HepG2 (cell line): ENCODE measurements around the gene ZNF22. TPM values are rescaled to one million over a fixed set of nuclear protein-coding genes. Genes with fewer than 3 reads are reported as not detected.

ENCODE experiments used
- ATAC-seq: fragments of 200-7000 bp; cut with Tn5 transposase; 3 replicates; pipeline ENCODE4 v1.9.1; 2020; ENCODE audit warnings: mild to moderate bottlenecking, moderate library complexity
- BruUV-seq: library from RNA; stranded (reverse); fragments of 400-500 nt; replicated peaks from 2 replicates; lab custom pipeline; 2021; lab: Mats Ljungman, UMichigan
- CTCF ChIA-PET: fragments of 300-600 bp; formaldehyde crosslinking; extraction: SDS; loops from one replicate; lab custom pipeline; 2021; ENCODE audit warnings: low total read pairs, inconsistent platforms, low intra/inter-chr PET ratio; lab: Yijun Ruan, JAX
- POLR2A ChIA-PET: fragments of 350-600 bp; sonication (Branson Sonifier 250); formaldehyde crosslinking; loops from one replicate; lab custom pipeline; 2020; ENCODE audit warnings: antibody characterized with exemption, inconsistent platforms; lab: Yijun Ruan, JAX
- DNase-seq: peaks from one replicate; pipeline ENCODE4 v3.0.0-alpha.2; 2015; ENCODE audit warnings: low spot score
- FAIRE-seq: peaks from 3 replicates; lab custom pipeline; 2011; peaks lifted over from hg19 to GRCh38; lab: Jason Lieb, UNC
- H2AFZ ChIP-seq: one replicate; pipeline ENCODE4 v1.6.1; 2011; ENCODE audit warnings: low read length, inconsistent platforms
- H3K27ac ChIP-seq: fragments of 300-600 bp; 3 replicates; pipeline ENCODE4 v1.8.0; 2011; ENCODE audit warnings: mixed run types, mild to moderate bottlenecking, mixed read lengths, low read length, inconsistent platforms; ENCODE audit not compliant: insufficient read depth; ENCODE audit errors: extremely low read length
- H3K27me3 ChIP-seq, 2 experiments: fragments of 200-600 bp in 1 of 2; 2 replicates in 1 of 2; 3 replicates in 1 of 2; pipeline versions ENCODE4 v1.6.0 to v1.8.0; 2011; ENCODE audit warnings: low read length in 2 of 2, mild to moderate bottlenecking in 2 of 2, moderate library complexity in 2 of 2, inconsistent platforms in 1 of 2; ENCODE audit not compliant: insufficient read depth in 2 of 2, control insufficient read depth in 1 of 2
- H3K36me3 ChIP-seq, 2 experiments: fragments of 200-600 bp in 1 of 2; replicated peaks in 1 of 2; 2 replicates in 1 of 2; 3 replicates in 1 of 2; pipeline versions ENCODE4 v1.5.1 to v1.8.0; 2011; ENCODE audit warnings: low read length in 2 of 2, inconsistent platforms in 1 of 2; ENCODE audit not compliant: insufficient read depth in 2 of 2, control insufficient read depth in 1 of 2
- H3K4me1 ChIP-seq: 2 replicates; pipeline ENCODE4 v1.5.1; 2012; ENCODE audit warnings: low read length, inconsistent platforms; ENCODE audit not compliant: insufficient read depth
- H3K4me2 ChIP-seq: 2 replicates; pipeline ENCODE4 v1.6.0; 2011; ENCODE audit warnings: low read depth, low read length, inconsistent platforms
- H3K4me3 ChIP-seq, 3 experiments: fragments of 200-600 bp in 1 of 3; sonication (generic), shearing (Covaris generic) in 1 of 3; replicated peaks in 1 of 3; 2 replicates each; pipeline ENCODE4 v1.5.1; 2011 to 2016; ENCODE audit warnings: low read length in 3 of 3, inconsistent platforms in 2 of 3, low read depth in 2 of 3, mild to moderate bottlenecking in 2 of 3, control low read depth in 1 of 3, mixed read lengths in 1 of 3; ENCODE audit not compliant: insufficient read depth in 1 of 3
- H3K79me2 ChIP-seq: one replicate; pipeline ENCODE4 v1.6.1; 2011; ENCODE audit warnings: low read length, inconsistent platforms; ENCODE audit not compliant: insufficient read depth
- H3K9ac ChIP-seq: 2 replicates; pipeline ENCODE4 v1.6.0; 2011; ENCODE audit warnings: mild to moderate bottlenecking, low read depth, low read length, inconsistent platforms; ENCODE audit not compliant: insufficient read depth
- H3K9me3 ChIP-seq: 2 replicates; pipeline ENCODE4 v1.5.1; 2012; ENCODE audit warnings: mild to moderate bottlenecking, low read length
- H4K20me1 ChIP-seq: 2 replicates; pipeline ENCODE4 v1.6.0; 2011; ENCODE audit warnings: inconsistent platforms, mild to moderate bottlenecking, low read length, moderate library complexity; ENCODE audit not compliant: insufficient read depth
- ARID4A ChIP-seq: sonication (generic); formaldehyde crosslinking; IDR thresholded peaks from 2 replicates; pipeline ENCODE4 v1.5.0; 2020; ENCODE audit warnings: mild to moderate bottlenecking, missing genetic modification reagents, borderline replicate concordance
- ATF5 ChIP-seq: sonication (generic); formaldehyde crosslinking; IDR thresholded peaks from 2 replicates; pipeline ENCODE4 v1.4.0; 2020; ENCODE audit warnings: mild to moderate bottlenecking, low read depth, missing genetic modification reagents
- FOXA3 ChIP-seq: IDR thresholded peaks from 2 replicates; pipeline ENCODE4 v1.6.1; 2016; ENCODE audit warnings: missing genetic modification reagents, missing compliant biosample characterization
- GABPB1 ChIP-seq: IDR thresholded peaks from 2 replicates; pipeline ENCODE4 v1.6.1; 2016; ENCODE audit warnings: mild to moderate bottlenecking, missing genetic modification reagents, moderate library complexity, missing compliant biosample characterization
- NKX3-1 ChIP-seq: sonication (generic); formaldehyde crosslinking; IDR thresholded peaks from 2 replicates; pipeline ENCODE4 v1.5.0; 2020; ENCODE audit warnings: missing genetic modification reagents
- PBX3 ChIP-seq: sonication (generic); formaldehyde crosslinking; IDR thresholded peaks from 2 replicates; pipeline ENCODE4 v1.8.1; 2023; ENCODE audit warnings: missing genetic modification reagents, inconsistent platforms, borderline replicate concordance
- PHF8 ChIP-seq: sonication (generic); formaldehyde crosslinking; IDR thresholded peaks from 2 replicates; pipeline ENCODE4 v1.5.0; 2020; ENCODE audit warnings: missing genetic modification reagents
- POLR2AphosphoS2 ChIP-seq: IDR thresholded peaks from 2 replicates; pipeline ENCODE4 v1.6.1; 2011; ENCODE audit warnings: low read depth, low read length, improper control_type of control experiment
- RBM22 ChIP-seq: fragments of 200-400 bp; formaldehyde crosslinking; optimal IDR thresholded peaks from 2 replicates; pipeline ENCODE3; 2017; ENCODE audit warnings: mild to moderate bottlenecking, low read length, moderate library complexity
- SKIL ChIP-seq: sonication (generic); formaldehyde crosslinking; IDR thresholded peaks from 2 replicates; pipeline ENCODE4 v1.8.0; 2022; ENCODE audit warnings: missing genetic modification reagents, mild to moderate bottlenecking, moderate library complexity, borderline replicate concordance
- SRSF4 ChIP-seq: fragments of 200-400 bp; formaldehyde crosslinking; IDR thresholded peaks from one replicate; pipeline ENCODE4 v1.6.1; 2018; ENCODE audit warnings: mild to moderate bottlenecking, low read depth, low read length, moderate library complexity; ENCODE audit not compliant: poor library complexity, severe bottlenecking
- TRIM24 ChIP-seq: sonication (generic); formaldehyde crosslinking; IDR thresholded peaks from 2 replicates; pipeline ENCODE4 v1.8.0; 2022; ENCODE audit warnings: mild to moderate bottlenecking, missing genetic modification reagents
- ZFY ChIP-seq: sonication (generic); formaldehyde crosslinking; IDR thresholded peaks from 2 replicates; pipeline ENCODE4 v1.4.0; 2020; ENCODE audit warnings: missing genetic modification reagents
- ZNF12 ChIP-seq: sonication (generic); formaldehyde crosslinking; IDR thresholded peaks from 2 replicates; pipeline ENCODE4 v1.5.0; 2020; ENCODE audit warnings: missing genetic modification reagents
- ZNF160 ChIP-seq: sonication (generic); formaldehyde crosslinking; IDR thresholded peaks from 2 replicates; pipeline ENCODE4 v1.8.0; 2022; ENCODE audit warnings: mild to moderate bottlenecking, inconsistent platforms, missing genetic modification reagents
- ZNF30 ChIP-seq: sonication (generic); formaldehyde crosslinking; IDR thresholded peaks from 2 replicates; pipeline ENCODE4 v1.5.0; 2020; ENCODE audit warnings: mild to moderate bottlenecking, missing genetic modification reagents
- ZNF441 ChIP-seq: sonication (generic); formaldehyde crosslinking; IDR thresholded peaks from 2 replicates; pipeline ENCODE4 v1.7.0; 2021; ENCODE audit warnings: missing genetic modification reagents, borderline replicate concordance
- ZNF652 ChIP-seq: IDR thresholded peaks from 2 replicates; pipeline ENCODE4 v1.6.1; 2016; ENCODE audit warnings: low read depth, borderline replicate concordance
- WGBS: methylation state at CpG from one replicate; pipeline ENCODE4 v1.1.6; 2017; ENCODE audit warnings: low lambda C conversion rate; 5-methylcytosine and 5-hydroxymethylcytosine counted together
- in situ Hi-C: cut with HindIII; loops from 2 replicates; pipeline ENCODE4 v1.10.0; 2017; ENCODE audit warnings: low pct_unique_long_range_greater_than_20kb; ENCODE audit not compliant: extremely low pct_ligation_motif_present
- intact Hi-C: fragments of 100-400 bp; cut with micrococcal nuclease; formaldehyde crosslinking; loops from one replicate; pipeline ENCODE4 v1.10.0; 2022; ENCODE audit not compliant: unreplicated experiment
- polyA plus RNA-seq, 8 experiments: library from polyadenylated mRNA; depleted of rRNA in 3 of 8; stranded (reverse) in 7 of 8; unstranded in 1 of 8; fragments of >200 nt; fragmentation: Illumina TruSeq in 4 of 8; extraction: Trizol in 4 of 8; gene quantifications; 2 replicates each; pipeline versions ENCODE4 v1.2.1 to v1.2.3, GENCODE V29; 2011 to 2016; ENCODE audit warnings: low read depth in 4 of 8, missing spikeins in 1 of 8, mixed read lengths in 1 of 8; ENCODE audit not compliant: insufficient read depth in 1 of 8
- total RNA-seq, 5 experiments: library from RNA; depleted of rRNA; stranded (reverse); fragments of >200 nt; fragmentation: Illumina TruSeq; extraction: Trizol; gene quantifications; 2 replicates each; pipeline ENCODE4 v1.2.3, GENCODE V29; 2016; ENCODE audit warnings: low read depth in 1 of 5

ZNF22 gene
- total and polyA plus RNA-seq, 2 of the 13 experiments (the other 11 are each of a cell fraction or from before 2014, with no cell fraction given): 0.40 to 1.3 TPM

GRCh38 chr10:44968091-44968490, 32.6 kb upstream of the ZNF22 start:
- intact Hi-C loops (no loop called here), in situ Hi-C loops (loop anchor here (25.0 kb wide), 1 partner anchor 1556 kb away; the partner anchor contains the start of gene HNRNPF)
- H3K79me2 ChIP-seq: peaks cover 48% of the 10 kb centered on the region
- no peak overlapping the region for H3K27ac ChIP-seq
- DNase-seq: no peak
- H3K9ac ChIP-seq: no peak overlapping the region
- no peak overlapping the region for H3K4me3 ChIP-seq
- H3K27me3 ChIP-seq: no peaks in the 10 kb centered on the region
- WGBS: 95% methylated on average over 3 of the region's 3 CpGs
- H3K9me3 ChIP-seq: no peaks in the 10 kb centered on the region
- peaks cover 6% of the 10 kb centered on the region; the same call in 1 of the 2 replicates for H4K20me1 ChIP-seq
- ChIA-PET CTCF (no interaction called here), POLR2A (interaction anchor here (1.1 to 13.2 kb wide), 4 partner anchors 9 to 709 kb away, joined by 3 to 407 read pairs (median 77); partner anchors contain the start of genes DEPP1 and RASSF4)
- no peak overlapping the region for H3K4me2 ChIP-seq
- peaks cover 58% of the 10 kb centered on the region for H3K4me1 ChIP-seq
- peaks cover 17 to 46% of the 10 kb centered on the region in 2 experiments; a peak in 4 of 5 replicates for H3K36me3 ChIP-seq
- BruUV-seq: no TSS peak
- no peak for ATAC-seq
- no peak overlapping the region for H2AFZ ChIP-seq
- FAIRE-seq: no peak
- TF ChIP-seq SRSF4 (no peak), PHF8 (CRISPR knock-in tag) (no peak), NKX3-1 (CRISPR knock-in tag) (no peak), ATF5 (no peak), TRIM24 (CRISPR knock-in tag) (no peak), ZNF30 (no peak), ZNF441 (CRISPR knock-in tag) (no peak), PBX3 (CRISPR knock-in tag) (no peak), POLR2AphosphoS2 (no peak), FOXA3 (no peak), RBM22 (no peak), ZFY (CRISPR knock-in tag) (no peak), ZNF12 (no peak), GABPB1 (CRISPR knock-in tag) (no peak), ZNF160 (CRISPR knock-in tag) (no peak), ARID4A (CRISPR knock-in tag) (no peak), SKIL (CRISPR knock-in tag) (no peak), ZNF652 (no peak)
